Small intestine (tissue), 7 donors: ENCODE results near the gene STARD13. TPM values are rescaled to one million over a fixed set of nuclear protein-coding genes. Genes with fewer than 3 reads are reported as not detected.

Experiments
- DNase-seq, 2 donors: peaks; one replicate each; pipeline versions ENCODE4 v3.0.0 to v3.0.0-alpha.2; 2013
- FAIRE-seq: peaks from 2 replicates; lab custom pipeline; 2012; peaks lifted over from hg19 to GRCh38; lab: Jason Lieb, UNC
- H3K27ac ChIP-seq, 3 donors: one replicate each; pipeline ENCODE4 v1.5.1; 2013; ENCODE audit warnings: low read length in 2 of 3, mild to moderate bottlenecking in 2 of 3, control low read depth in 1 of 3, inconsistent platforms in 1 of 3, low read depth in 1 of 3, moderate library complexity in 1 of 3
- H3K27me3 ChIP-seq, 3 donors: one replicate each; pipeline ENCODE4 v1.6.1; 2013; ENCODE audit warnings: low read length in 3 of 3, inconsistent platforms in 1 of 3; ENCODE audit not compliant: control insufficient read depth in 3 of 3, insufficient read depth in 3 of 3
- H3K36me3 ChIP-seq, 3 donors: one replicate each; pipeline ENCODE4 v1.6.1; 2013; ENCODE audit warnings: low read length in 3 of 3, inconsistent platforms in 1 of 3, low read depth in 1 of 3, mild to moderate bottlenecking in 1 of 3, moderate library complexity in 1 of 3; ENCODE audit not compliant: control insufficient read depth in 3 of 3, insufficient read depth in 2 of 3
- H3K4me1 ChIP-seq, 3 donors: one replicate each; pipeline ENCODE4 v1.6.1; 2013; ENCODE audit warnings: low read length in 2 of 3, inconsistent platforms in 1 of 3, low read depth in 1 of 3, mild to moderate bottlenecking in 1 of 3, moderate library complexity in 1 of 3; ENCODE audit not compliant: control insufficient read depth in 3 of 3, insufficient read depth in 2 of 3
- H3K4me3 ChIP-seq, 3 donors: one replicate each; pipeline ENCODE4 v1.5.1; 2013; ENCODE audit warnings: low read length in 3 of 3, control low read depth in 1 of 3, inconsistent platforms in 1 of 3, low read depth in 1 of 3, mild to moderate bottlenecking in 1 of 3, moderate library complexity in 1 of 3
- H3K9me3 ChIP-seq, 2 donors: one replicate each; pipeline ENCODE4 v1.6.1; 2013; ENCODE audit warnings: low read depth in 1 of 2, low read length in 1 of 2; ENCODE audit not compliant: control insufficient read depth in 2 of 2, insufficient read depth in 1 of 2
- WGBS, 3 donors: extraction: QIAGEN DNeasy Blood & Tissue Kit; methylation state at CpG; one replicate each; pipeline ENCODE4 v1.1.7; 2013; 5-methylcytosine and 5-hydroxymethylcytosine counted together
- polyA plus RNA-seq, 4 donors: library from polyadenylated mRNA; stranded (reverse) in 3 of 4; unstranded in 1 of 4; fragments of 200-250 nt in 3 of 4; fragments of 120-200 nt in 1 of 4; gene quantifications; one replicate each; pipeline versions ENCODE4 v1.2.1 to v1.2.3, GENCODE V29; 2013
- donor health status: healthy with polysubstance abuse.
- donor health status: control.
- donor health status: control.
- donor health status: Bipolar disorder and iron deficiency.
- donor health status: healthy.

The STARD13 gene
- polyA plus RNA-seq, 4 donors, result 2.2 to 15.3 (median 5.0) TPM

- FAIRE-seq, result no peak
- peaks cover 11 to 15% (median 13%) of the 10 kb centered on the region in 3 donors for H3K4me1 ChIP-seq
These were observed 19.9 kb downstream of the STARD13 start for GRCh38 chr13:33265607-33266006.

GRCh38 chr13:33265133-33265532, 20.4 kb downstream of the STARD13 start:
- no peak overlapping the region for H3K4me3 ChIP-seq
- no peak overlapping the region for H3K27ac ChIP-seq

More at GRCh38 chr13:33265607-33266006, 19.9 kb downstream of the STARD13 start:
- Histone ChIP-seq H3K36me3 (no peaks in the 10 kb centered on the region), H3K9me3 (no peaks in the 10 kb centered on the region), H3K27ac (no peak overlapping the region), H3K27me3 (no peaks in the 10 kb centered on the region), H3K4me3 (no peak overlapping the region)
- no peak for DNase-seq
- 91 to 92% (median 92%) methylated on average over 2 of the region's 2 CpGs for WGBS, 3 donors

GRCh38 chr13:33264620-33264978, 21.0 kb downstream of the STARD13 start:
- peaks cover 8 to 23% (median 15%) of the 10 kb centered on the region in 3 donors for H3K4me1 ChIP-seq

More at GRCh38 chr13:33265133-33265532, 20.4 kb downstream of the STARD13 start:
- Histone ChIP-seq H3K36me3 (no peaks in the 10 kb centered on the region), H3K4me1 (peaks cover 9 to 18% (median 14%) of the 10 kb centered on the region in 3 donors), H3K27me3 (no peaks in the 10 kb centered on the region), H3K9me3 (no peaks in the 10 kb centered on the region)
- DNase-seq, result no peak
- FAIRE-seq, result no peak

GRCh38 chr13:33263976-33264619, 21.5 kb downstream of the STARD13 start:
- Histone ChIP-seq H3K27ac (peak overlapping the region in 1 of 3 donors; percentile 15), H3K9me3 (no peaks in the 10 kb centered on the region), H3K4me3 (no peak overlapping the region), H3K36me3 (no peaks in the 10 kb centered on the region), H3K27me3 (no peaks in the 10 kb centered on the region), H3K4me1 (peaks cover 8 to 23% (median 15%) of the 10 kb centered on the region in 3 donors)
- WGBS, 3 donors, result 91 to 92% (median 92%) methylated on average over 5 of the region's 5 CpGs
- FAIRE-seq (no peak), DNase-seq (no peak)

More at GRCh38 chr13:33264620-33264978, 21.0 kb downstream of the STARD13 start:
- WGBS, 3 donors, result 79 to 82% (median 79%) methylated on average over 4 of the region's 4 CpGs
- Histone ChIP-seq H3K27me3 (no peaks in the 10 kb centered on the region), H3K4me3 (no peak overlapping the region), H3K9me3 (no peaks in the 10 kb centered on the region), H3K36me3 (no peaks in the 10 kb centered on the region), H3K27ac (peak overlapping the region in 1 of 3 donors; percentile 7)
- DNase-seq (peak in 1 of 2 donors; percentile 54), FAIRE-seq (no peak)

GRCh38 chr13:33263484-33263883, 22.1 kb downstream of the STARD13 start:
- peaks cover 8 to 23% (median 15%) of the 10 kb centered on the region in 3 donors for H3K4me1 ChIP-seq
- no peak overlapping the region for H3K27ac ChIP-seq
- FAIRE-seq (no peak), DNase-seq (no peak)
- H3K36me3 ChIP-seq, result no peaks in the 10 kb centered on the region
- no peaks in the 10 kb centered on the region for H3K27me3 ChIP-seq
- WGBS, 3 donors, result 87 to 90% (median 87%) methylated on average over 5 of the region's 5 CpGs
- H3K9me3 ChIP-seq, result no peaks in the 10 kb centered on the region
- H3K4me3 ChIP-seq, result no peak overlapping the region

GRCh38 chr13:33262997-33263396, 22.6 kb downstream of the STARD13 start:
- DNase-seq (no peak), FAIRE-seq (no peak)
- Histone ChIP-seq H3K27ac (peak overlapping the region in 2 of 3 donors; percentile 22 to 27), H3K9me3 (no peaks in the 10 kb centered on the region), H3K27me3 (no peaks in the 10 kb centered on the region), H3K4me1 (peaks cover 8 to 23% (median 15%) of the 10 kb centered on the region in 3 donors), H3K4me3 (no peak overlapping the region), H3K36me3 (no peaks in the 10 kb centered on the region)
- 50 to 65% (median 63%) methylated on average over 2 of the region's 2 CpGs for WGBS, 3 donors

- Histone ChIP-seq H3K27ac (peak overlapping the region; percentile 21 to 27 (median 22)), H3K27me3 (no peaks in the 10 kb centered on the region), H3K36me3 (no peaks in the 10 kb centered on the region), H3K4me3 (no peak overlapping the region), H3K9me3 (no peaks in the 10 kb centered on the region), H3K4me1 (peaks cover 8 to 23% (median 15%) of the 10 kb centered on the region in 3 donors)
- WGBS, 3 donors, result 0 to 52% (median 17%) methylated on average over 2 of the region's 2 CpGs
- peak; percentile 52 to 68 for DNase-seq
- FAIRE-seq, result no peak
These were observed 23.0 kb downstream of the STARD13 start for GRCh38 chr13:33262594-33262993.

- Histone ChIP-seq H3K36me3 (no peaks in the 10 kb centered on the region), H3K4me3 (no peak overlapping the region), H3K4me1 (peaks cover 8 to 23% (median 15%) of the 10 kb centered on the region in 3 donors), H3K9me3 (no peaks in the 10 kb centered on the region), H3K27me3 (no peaks in the 10 kb centered on the region), H3K27ac (peak overlapping the region in 2 of 3 donors; percentile 18 to 22)
- FAIRE-seq (no peak), DNase-seq (peak; percentile 54 to 70)
- 23 to 64% (median 49%) methylated on average over 6 of the region's 6 CpGs for WGBS, 3 donors
These were observed 23.5 kb downstream of the STARD13 start for GRCh38 chr13:33262062-33262487.
